Tibial nerve (tissue), 4 donors: ENCODE measurements around the gene SKI. TPM values are rescaled to one million over a fixed set of nuclear protein-coding genes. Genes with fewer than 3 reads are reported as not detected.
A peak's percentile ranks its signal among the peaks of the same experiment; 100 is the strongest.

Experiments used
- DNase-seq, 2 donors: peaks; one replicate each; pipeline ENCODE4 v3.0.0-alpha.2; 2019; ENCODE audit warnings: low spot score in 2 of 2
- H3K27ac ChIP-seq, 4 donors: fragments of 200-600 bp; sonication (generic) in 3 of 4; one replicate each; pipeline ENCODE4 v1.5.1; 2017 to 2019; ENCODE audit warnings: mild to moderate bottlenecking in 1 of 4
- H3K27me3 ChIP-seq, 2 donors: fragments of 200-600 bp; sonication (generic) in 1 of 2; one replicate each; pipeline versions ENCODE4 v1.5.1 to v1.6.0; 2017 to 2019
- H3K36me3 ChIP-seq, 3 donors: fragments of 200-600 bp; sonication (generic); one replicate each; pipeline ENCODE4 v1.5.1; 2018 to 2019
- H3K4me1 ChIP-seq, 4 donors: fragments of 200-600 bp; sonication (generic) in 3 of 4; one replicate each; pipeline ENCODE4 v1.5.1; 2017 to 2019
- H3K4me3 ChIP-seq, 4 donors: fragments of 200-600 bp; sonication (generic) in 3 of 4; one replicate each; pipeline ENCODE4 v1.5.1; 2017 to 2019; ENCODE audit warnings: mild to moderate bottlenecking in 1 of 4, moderate library complexity in 1 of 4
- H3K9me3 ChIP-seq, 4 donors: fragments of 200-600 bp; sonication (generic) in 3 of 4; one replicate each; pipeline ENCODE4 v1.5.1; 2017 to 2019
- CTCF ChIP-seq, 5 experiments: fragments of 200-600 bp in 3 of 5; fragments of 450-650 bp in 2 of 5; sonication (generic) in 3 of 5; IDR thresholded peaks; one replicate each; pipeline ENCODE4 v1.5.1; 2016 to 2019; ENCODE audit warnings: antibody characterized with exemption in 5 of 5, mild to moderate bottlenecking in 3 of 5, moderate library complexity in 2 of 5
- EP300 ChIP-seq, 2 donors: sonication (generic); formaldehyde crosslinking; IDR thresholded peaks; one replicate each; pipeline ENCODE4 v1.6.1; 2017; ENCODE audit warnings: antibody characterized with exemption in 2 of 2, mild to moderate bottlenecking in 1 of 2
- POLR2A ChIP-seq, 2 donors: fragments of 450-650 bp; IDR thresholded peaks; one replicate each; pipeline ENCODE4 v1.6.1; 2017; ENCODE audit warnings: antibody characterized with exemption in 2 of 2, mild to moderate bottlenecking in 2 of 2, moderate library complexity in 2 of 2
- WGBS, 2 donors: methylation state at CpG; one replicate each; pipeline ENCODE4 v1.1.5; 2018; 5-methylcytosine and 5-hydroxymethylcytosine counted together
- total RNA-seq, 4 donors: library from RNA; depleted of rRNA; stranded (reverse); fragments of >200 nt; gene quantifications; one replicate each; pipeline ENCODE4 v1.1.0, GENCODE V29; 2016

Gene SKI
- total RNA-seq, 4 donors from 2014 or later: 62.8 to 100 (median 72.2) TPM

DNA sequence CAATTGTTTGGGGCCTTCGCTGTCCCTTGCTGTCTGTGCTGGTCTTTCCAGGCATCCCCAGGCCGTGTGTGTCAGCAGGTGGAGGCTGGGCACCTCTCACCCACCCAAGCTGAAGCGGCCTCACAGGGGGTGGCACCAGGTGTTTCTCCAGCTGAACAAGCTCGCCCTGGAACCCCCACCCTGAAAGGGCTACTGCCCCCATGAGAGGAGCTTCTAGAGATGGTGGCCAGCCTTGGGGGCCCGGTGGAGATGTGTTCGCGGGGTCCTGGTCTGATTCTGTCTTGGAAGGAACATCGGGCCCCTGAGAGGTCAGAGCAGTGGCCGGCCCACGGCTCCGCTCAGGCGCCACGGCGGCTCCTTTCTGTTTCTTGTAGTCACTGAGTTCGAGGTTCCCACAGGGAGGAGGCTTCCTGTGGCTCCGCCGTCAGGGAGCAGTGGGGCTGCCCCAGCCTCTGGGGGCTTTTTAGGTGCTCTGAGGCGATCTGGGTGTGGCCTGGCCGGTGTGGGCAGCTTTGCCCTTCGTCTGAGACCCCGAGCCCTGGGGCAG is 46.9 kb downstream of the SKI start:
- WGBS, 2 donors: 42 to 56% methylated on average over 21 of the region's 21 CpGs
- H3K27ac ChIP-seq: peak overlapping the region; percentile 21 to 82 (median 67)

GRCh38 chr1:2275796-2276536 is 47.8 kb downstream of the SKI start:
- no peak for DNase-seq
- Histone ChIP-seq H3K4me3 (no peak overlapping the region), H3K9me3 (no peaks in the 10 kb centered on the region), H3K4me1 (peaks cover 4 to 92% (median 90%) of the 10 kb centered on the region in 4 donors), H3K27ac (peak overlapping the region in 3 of 4 donors; percentile 65 to 82 (median 69)), H3K27me3 (no peaks in the 10 kb centered on the region), H3K36me3 (peaks cover 0 to 6% (median 0%) of the 10 kb centered on the region in 3 donors)
- TF ChIP-seq POLR2A (IDR thresholded peaks at IDR 0.05) (no peak), CTCF (IDR thresholded peaks at IDR 0.05) (no peak), EP300 (IDR thresholded peaks at IDR 0.05) (peak in 1 of 2 donors; percentile 11)
- 40 to 53% methylated on average over 14 of the region's 14 CpGs for WGBS, 2 donors

More for the DNA sequence above, 46.9 kb downstream of the SKI start:
- H3K9me3 ChIP-seq: no peaks in the 10 kb centered on the region
- DNase-seq: no peak
- no peak overlapping the region for H3K4me3 ChIP-seq
- TF ChIP-seq POLR2A (IDR thresholded peaks at IDR 0.05) (no peak), EP300 (IDR thresholded peaks at IDR 0.05) (no peak), CTCF (IDR thresholded peaks at IDR 0.05) (no peak)
- no peaks in the 10 kb centered on the region for H3K27me3 ChIP-seq
- H3K36me3 ChIP-seq: peaks cover 0 to 6% (median 0%) of the 10 kb centered on the region in 3 donors
- H3K4me1 ChIP-seq: peaks cover 4 to 100% (median 99%) of the 10 kb centered on the region in 4 donors

- no peaks in the 10 kb centered on the region for H3K9me3 ChIP-seq
- H3K27me3 ChIP-seq: no peaks in the 10 kb centered on the region
- WGBS, 2 donors: 61 to 64% methylated on average over 12 of the region's 12 CpGs
- peaks cover 4 to 82% (median 79%) of the 10 kb centered on the region in 4 donors for H3K4me1 ChIP-seq
- no peak for TF ChIP-seq CTCF (IDR thresholded peaks at IDR 0.05)
- TF ChIP-seq POLR2A (IDR thresholded peaks at IDR 0.05): no peak
- no peak for TF ChIP-seq EP300 (IDR thresholded peaks at IDR 0.05)
- no peak for DNase-seq
- H3K4me3 ChIP-seq: no peak overlapping the region
- peak overlapping the region in 3 of 4 donors; percentile 53 to 82 (median 69) for H3K27ac ChIP-seq
- peaks cover 0 to 6% (median 0%) of the 10 kb centered on the region in 3 donors for H3K36me3 ChIP-seq
These were observed 48.9 kb downstream of the SKI start for GRCh38 chr1:2276803-2277580.

DNA sequence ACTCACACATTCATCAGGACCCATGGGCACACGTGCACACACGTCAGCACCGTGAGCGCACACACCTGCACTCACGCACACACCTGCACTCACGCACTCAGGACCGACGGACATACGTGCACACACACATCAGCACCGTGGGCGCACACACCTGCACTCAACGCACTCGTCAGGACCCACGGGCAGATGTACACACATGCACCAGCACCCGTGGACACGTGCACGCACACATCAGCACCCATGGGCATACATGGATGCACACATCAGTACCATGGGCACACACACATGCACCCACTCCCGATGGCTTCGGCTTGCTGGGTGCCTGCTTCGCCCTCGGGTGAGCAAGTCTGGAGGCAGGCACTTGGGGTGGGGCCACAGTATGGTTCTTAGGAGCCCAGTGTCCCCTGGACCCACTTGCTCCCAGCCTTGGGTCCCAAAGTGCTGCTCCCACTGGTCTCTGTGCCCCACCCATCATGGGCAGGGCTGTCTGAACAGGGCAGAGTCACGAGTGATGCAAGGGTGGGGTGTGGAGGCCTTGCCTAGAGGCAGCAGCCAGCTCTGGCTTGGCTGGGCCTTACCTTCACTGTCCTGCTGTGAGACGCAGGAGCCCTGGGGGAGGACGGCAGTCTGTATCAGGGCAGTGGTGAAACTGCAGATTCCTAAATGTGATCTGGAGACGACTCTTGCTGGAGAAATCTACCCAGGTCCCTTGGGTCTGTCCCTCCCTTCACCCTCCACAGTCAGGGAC is 49.8 kb downstream of the SKI start:
- Histone ChIP-seq H3K4me1 (peaks cover 4 to 76% (median 74%) of the 10 kb centered on the region in 4 donors), H3K27me3 (no peaks in the 10 kb centered on the region), H3K9me3 (no peaks in the 10 kb centered on the region), H3K27ac (peak overlapping the region; percentile 17 to 92 (median 62)), H3K4me3 (no peak overlapping the region), H3K36me3 (peaks cover 0 to 10% (median 0%) of the 10 kb centered on the region in 3 donors)
- DNase-seq: no peak
- TF ChIP-seq CTCF (IDR thresholded peaks at IDR 0.05): no peak
- 82 to 87% methylated on average over 17 to 25 of the region's 25 CpGs for WGBS, 2 donors
